22Rv1 (cell line): ENCODE measurements around the gene RNASE1.
A peak's percentile ranks its signal among the peaks of the same experiment; 100 is the strongest.
"Not testable (repeated sequence)": the region's sequence is repeated elsewhere in the genome, so short reads cannot be mapped to it uniquely, and the experiment has no call there.

Experiments used
- H3K27ac ChIP-seq: fragments of 450-650 bp; 2 replicates; pipeline ENCODE4 v1.5.1; 2017
- CTCF ChIP-seq: fragments of 450-650 bp; IDR thresholded peaks from 2 replicates; pipeline ENCODE4 v1.5.1; 2017; ENCODE audit warnings: mild to moderate bottlenecking
- ZFX ChIP-seq: fragments of 450-650 bp; IDR thresholded peaks from 2 replicates; pipeline ENCODE4 v1.6.1; 2017; ENCODE audit warnings: antibody characterized with exemption, borderline replicate concordance

RNASE1 gene

GRCh38 chr14:20769421-20769820 is 33.2 kb downstream of the RNASE1 start:
- TF ChIP-seq ZFX (no peak), CTCF (no peak)
- H3K27ac ChIP-seq: no peak overlapping the region

GRCh38 chr14:20768593-20768892 is 34.1 kb downstream of the RNASE1 start:
- TF ChIP-seq ZFX: no peak
- TF ChIP-seq CTCF: no peak
- H3K27ac ChIP-seq: no peak overlapping the region

- TF ChIP-seq ZFX: no peak
- TF ChIP-seq CTCF: no peak
- H3K27ac ChIP-seq: no peak overlapping the region
Measured at GRCh38 chr14:20760950-20761349, 41.7 kb downstream of the RNASE1 start.

- not testable (repeated sequence) for H3K27ac ChIP-seq
Measured at GRCh38 chr14:20759465-20759864, 43.2 kb downstream of the RNASE1 start.

GRCh38 chr14:20757965-20758364 is 44.7 kb downstream of the RNASE1 start:
- TF ChIP-seq CTCF (peak; percentile 31; the same call in 1 of the 2 replicates), ZFX (no peak)
- H3K27ac ChIP-seq: no peak overlapping the region

- TF ChIP-seq ZFX (no peak), CTCF (no peak)
- H3K27ac ChIP-seq: no peak overlapping the region
Measured at GRCh38 chr14:20755037-20755436, 47.6 kb downstream of the RNASE1 start.

- no peak overlapping the region for H3K27ac ChIP-seq
- TF ChIP-seq CTCF: no peak
- no peak for TF ChIP-seq ZFX
Measured at GRCh38 chr14:20754308-20754707, 48.3 kb downstream of the RNASE1 start.

- no peak for TF ChIP-seq ZFX
- no peak for TF ChIP-seq CTCF
- no peak overlapping the region for H3K27ac ChIP-seq
Measured at GRCh38 chr14:20751963-20752562, 50.6 kb downstream of the RNASE1 start.
